Body of pancreas (tissue), 4 donors: ENCODE measurements around the gene AUTS2. TPM values are rescaled to one million over a fixed set of nuclear protein-coding genes. Genes with fewer than 3 reads are reported as not detected.

Source experiments
- ATAC-seq: fragments of 150-250 bp; one replicate; pipeline ENCODE4 v1.9.1; 2016
- DNase-seq, 4 donors: peaks; one replicate each; pipeline ENCODE4 v3.0.0-alpha.2; 2019
- H3K27ac ChIP-seq, 4 donors: fragments of 200-600 bp; sonication (generic); 1 replicate in 3 of 4; 2 replicates in 1 of 4; pipeline versions ENCODE4 v1.5.1 to v1.6.1; 2016 to 2019; ENCODE audit warnings: mild to moderate bottlenecking in 1 of 4, mixed read lengths in 1 of 4, moderate library complexity in 1 of 4
- H3K27me3 ChIP-seq, 2 donors: fragments of 200-600 bp; sonication (generic); one replicate each; pipeline ENCODE4 v1.6.0; 2016; ENCODE audit warnings: mild to moderate bottlenecking in 1 of 2
- H3K36me3 ChIP-seq, 2 donors: fragments of 200-600 bp; sonication (generic); replicated peaks in 1 of 2; 2 replicates each; pipeline ENCODE4 v1.5.1; 2016; ENCODE audit warnings: low read depth in 2 of 2; ENCODE audit not compliant: insufficient read depth in 1 of 2
- H3K4me1 ChIP-seq: fragments of 200-600 bp; sonication (generic); one replicate; pipeline ENCODE4 v1.6.0; 2016
- H3K4me3 ChIP-seq, 2 donors: fragments of 200-600 bp; sonication (generic); 1 replicate in 1 of 2; 2 replicates in 1 of 2; pipeline ENCODE4 v1.5.1; 2016 to 2019
- H3K9me3 ChIP-seq, 3 donors: fragments of 200-600 bp; sonication (generic); 1 replicate in 2 of 3; 2 replicates in 1 of 3; pipeline ENCODE4 v1.5.1; 2016
- POLR2A ChIP-seq, 3 donors: fragments of 450-650 bp; IDR thresholded peaks; one replicate each; pipeline ENCODE4 v1.6.1; 2016; ENCODE audit warnings: antibody characterized with exemption in 3 of 3, mild to moderate bottlenecking in 2 of 3
- WGBS, 2 donors: methylation state at CpG; one replicate each; pipeline ENCODE4 v1.1.5; 2017; 5-methylcytosine and 5-hydroxymethylcytosine counted together
- intact Hi-C: fragments of 100-400 bp; cut with DNase I; formaldehyde crosslinking; loops from one replicate; pipeline ENCODE4 v1.15.1; 2023
- total RNA-seq, 2 donors: library from RNA; depleted of rRNA; stranded (reverse); fragments of >200 nt; gene quantifications; one replicate each; pipeline ENCODE4 v1.1.0, GENCODE V29; 2016
- TF ChIP-seq, protein P1 (sequence below), 7 experiments: fragments of 450-650 bp in 4 of 7; fragments of 200-600 bp in 3 of 7; sonication (generic) in 3 of 7; IDR thresholded peaks; one replicate each; pipeline ENCODE4 v1.5.1; 2016 to 2019; ENCODE audit warnings: antibody characterized with exemption in 7 of 7

AUTS2 gene
- total RNA-seq, 2 donors from 2014 or later, result 11.7 to 18.5 TPM

GRCh38 chr7:70028620-70029019 lies 430.3 kb downstream of the AUTS2 start:
- intact Hi-C loops, result no loop called here
- Histone ChIP-seq H3K27me3 (no peaks in the 10 kb centered on the region), H3K9me3 (no peaks in the 10 kb centered on the region), H3K27ac (no peak overlapping the region), H3K4me3 (no peak overlapping the region), H3K4me1 (no peaks in the 10 kb centered on the region), H3K36me3 (no peaks in the 10 kb centered on the region)
- TF ChIP-seq, protein P1, sequence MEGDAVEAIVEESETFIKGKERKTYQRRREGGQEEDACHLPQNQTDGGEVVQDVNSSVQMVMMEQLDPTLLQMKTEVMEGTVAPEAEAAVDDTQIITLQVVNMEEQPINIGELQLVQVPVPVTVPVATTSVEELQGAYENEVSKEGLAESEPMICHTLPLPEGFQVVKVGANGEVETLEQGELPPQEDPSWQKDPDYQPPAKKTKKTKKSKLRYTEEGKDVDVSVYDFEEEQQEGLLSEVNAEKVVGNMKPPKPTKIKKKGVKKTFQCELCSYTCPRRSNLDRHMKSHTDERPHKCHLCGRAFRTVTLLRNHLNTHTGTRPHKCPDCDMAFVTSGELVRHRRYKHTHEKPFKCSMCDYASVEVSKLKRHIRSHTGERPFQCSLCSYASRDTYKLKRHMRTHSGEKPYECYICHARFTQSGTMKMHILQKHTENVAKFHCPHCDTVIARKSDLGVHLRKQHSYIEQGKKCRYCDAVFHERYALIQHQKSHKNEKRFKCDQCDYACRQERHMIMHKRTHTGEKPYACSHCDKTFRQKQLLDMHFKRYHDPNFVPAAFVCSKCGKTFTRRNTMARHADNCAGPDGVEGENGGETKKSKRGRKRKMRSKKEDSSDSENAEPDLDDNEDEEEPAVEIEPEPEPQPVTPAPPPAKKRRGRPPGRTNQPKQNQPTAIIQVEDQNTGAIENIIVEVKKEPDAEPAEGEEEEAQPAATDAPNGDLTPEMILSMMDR (IDR thresholded peaks at IDR 0.05), result no peak
- TF ChIP-seq POLR2A (IDR thresholded peaks at IDR 0.05), result no peak
- no peak for ATAC-seq
- WGBS, 2 donors, result 65 to 83% methylated on average over 2 of the region's 2 CpGs
- DNase-seq, result no peak

GRCh38 chr7:70029993-70030392 lies 431.7 kb downstream of the AUTS2 start:
- WGBS, 2 donors, result 40 to 57% methylated on average over 1 of the region's 1 CpG
- Histone ChIP-seq H3K4me1 (no peaks in the 10 kb centered on the region), H3K4me3 (no peak overlapping the region), H3K9me3 (no peaks in the 10 kb centered on the region), H3K36me3 (no peaks in the 10 kb centered on the region), H3K27ac (no peak overlapping the region), H3K27me3 (no peaks in the 10 kb centered on the region)
- no peak for TF ChIP-seq POLR2A (IDR thresholded peaks at IDR 0.05)
- TF ChIP-seq, protein P1 (IDR thresholded peaks at IDR 0.05), result no peak
- DNase-seq, result no peak
- intact Hi-C loops, result no loop called here
- no peak for ATAC-seq

DNA sequence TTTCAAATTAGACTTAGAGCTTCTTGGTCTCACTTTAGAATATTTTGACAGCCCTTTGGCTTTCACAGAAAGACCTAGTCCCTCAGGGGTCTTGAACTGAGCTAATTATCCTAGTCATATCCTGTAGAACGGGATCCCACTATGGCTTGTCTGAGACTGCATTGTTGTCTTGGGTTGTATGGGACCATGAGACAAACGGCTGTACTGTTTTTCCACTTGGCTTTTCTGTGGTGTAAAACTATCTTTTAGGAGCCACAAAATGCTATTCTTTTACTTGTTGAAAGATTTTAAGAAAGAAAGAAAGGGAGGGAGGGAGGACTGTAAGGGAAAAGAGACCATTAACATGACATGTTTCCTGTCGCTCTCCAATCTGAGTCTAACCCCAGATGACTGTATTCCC lies 432.5 kb downstream of the AUTS2 start:
- ATAC-seq (no peak), DNase-seq (no peak)
- TF ChIP-seq, protein P1 (IDR thresholded peaks at IDR 0.05), result no peak
- TF ChIP-seq POLR2A (IDR thresholded peaks at IDR 0.05), result no peak
- no peak overlapping the region for H3K4me3 ChIP-seq
- H3K27me3 ChIP-seq, result no peaks in the 10 kb centered on the region
- 72 to 84% methylated on average over 3 of the region's 3 CpGs for WGBS, 2 donors
- H3K4me1 ChIP-seq, result no peaks in the 10 kb centered on the region
- H3K36me3 ChIP-seq, result no peaks in the 10 kb centered on the region
- no peak overlapping the region for H3K27ac ChIP-seq
- intact Hi-C loops, result no loop called here
- H3K9me3 ChIP-seq, result no peaks in the 10 kb centered on the region

- 61 to 62% methylated on average over 4 of the region's 4 CpGs for WGBS, 2 donors
- ATAC-seq (no peak), DNase-seq (no peak)
- Histone ChIP-seq H3K36me3 (no peaks in the 10 kb centered on the region), H3K9me3 (no peaks in the 10 kb centered on the region), H3K4me1 (no peaks in the 10 kb centered on the region), H3K4me3 (no peak overlapping the region), H3K27me3 (no peaks in the 10 kb centered on the region), H3K27ac (no peak overlapping the region)
- no peak for TF ChIP-seq POLR2A (IDR thresholded peaks at IDR 0.05)
- TF ChIP-seq, protein P1 (IDR thresholded peaks at IDR 0.05), result no peak
- intact Hi-C loops, result no loop called here
Observed at GRCh38 chr7:70031245-70031644, 433.0 kb downstream of the AUTS2 start.

- no peak for ATAC-seq
- Histone ChIP-seq H3K4me3 (no peak overlapping the region), H3K27ac (no peak overlapping the region), H3K9me3 (no peaks in the 10 kb centered on the region), H3K36me3 (no peaks in the 10 kb centered on the region), H3K27me3 (no peaks in the 10 kb centered on the region), H3K4me1 (no peaks in the 10 kb centered on the region)
- DNase-seq, result no peak
- TF ChIP-seq POLR2A (IDR thresholded peaks at IDR 0.05), result no peak
- TF ChIP-seq, protein P1 (IDR thresholded peaks at IDR 0.05), result no peak
- intact Hi-C loops, result no loop called here
Observed at GRCh38 chr7:70032649-70033048, 434.4 kb downstream of the AUTS2 start.
